CD4-positive, alpha-beta T cell (primary cell): ENCODE data around the gene FAM111B. TPM values are rescaled to one million over a fixed set of nuclear protein-coding genes. Genes with fewer than 3 reads are reported as not detected.
A peak's percentile ranks its signal among the peaks of the same experiment; 100 is the strongest.

Source experiments
- ATAC-seq: fragments of 200-7000 bp; cut with Tn5 transposase; one replicate; pipeline ENCODE4 v1.10.0; 2022; ENCODE audit warnings: mild to moderate bottlenecking; ENCODE audit not compliant: poor library complexity
- CTCF ChIA-PET: fragments of 350-600 bp; sonication (Branson Sonifier 250); formaldehyde crosslinking; loops from one replicate; lab custom pipeline; 2021; ENCODE audit warnings: antibody characterized with exemption, inconsistent platforms; lab: Charles Lee
- POLR2A ChIA-PET: fragments of 350-600 bp; sonication (Branson Sonifier 250); formaldehyde crosslinking; loops from one replicate; lab custom pipeline; 2021; ENCODE audit warnings: antibody characterized with exemption, inconsistent platforms; lab: Charles Lee
- DNase-seq, 14 experiments: peaks; one replicate each; pipeline ENCODE4 v3.0.0-alpha.2; 2013 to 2020; ENCODE audit warnings: mixed read lengths in 2 of 14
- H3K27ac ChIP-seq, 2 donors: one replicate each; pipeline versions ENCODE4 v1.5.1 to v1.7.0; 2013; ENCODE audit warnings: low read length in 2 of 2, low read depth in 1 of 2, mild to moderate bottlenecking in 1 of 2
- H3K27me3 ChIP-seq, 2 experiments: 1 replicate in 1 of 2; 2 replicates in 1 of 2; pipeline versions ENCODE4 v1.6.1 to v1.7.0; 2013; ENCODE audit warnings: low read length in 2 of 2, control low read depth in 1 of 2, mild to moderate bottlenecking in 1 of 2, moderate library complexity in 1 of 2; ENCODE audit not compliant: insufficient read depth in 2 of 2, control insufficient read depth in 1 of 2
- H3K36me3 ChIP-seq: one replicate; pipeline ENCODE4 v1.6.1; 2013; ENCODE audit warnings: low read length, control low read depth; ENCODE audit not compliant: insufficient read depth
- H3K4me1 ChIP-seq: one replicate; pipeline ENCODE4 v1.6.1; 2013; ENCODE audit warnings: low read length, control low read depth; ENCODE audit not compliant: insufficient read depth
- H3K4me3 ChIP-seq: one replicate; pipeline ENCODE4 v1.5.1; 2013; ENCODE audit warnings: mild to moderate bottlenecking, low read length, moderate library complexity
- H3K9me3 ChIP-seq, 2 experiments: 1 replicate in 1 of 2; 2 replicates in 1 of 2; pipeline versions ENCODE4 v1.6.1 to v1.7.0; 2013; ENCODE audit warnings: low read length in 2 of 2, mild to moderate bottlenecking in 2 of 2, control low read depth in 1 of 2, moderate library complexity in 1 of 2; ENCODE audit not compliant: control insufficient read depth in 1 of 2, insufficient read depth in 1 of 2
- H3K27ac Mint-ChIP-seq: one replicate; pipeline ENCODE4 v1.8.0; 2020; ENCODE audit warnings: mixed read lengths
- H3K27me3 Mint-ChIP-seq: one replicate; pipeline ENCODE4 v1.8.0; 2021; ENCODE audit warnings: mixed read lengths
- H3K36me3 Mint-ChIP-seq: one replicate; pipeline ENCODE4 v1.8.0; 2021; ENCODE audit warnings: low read depth, mixed read lengths
- H3K4me1 Mint-ChIP-seq: one replicate; pipeline ENCODE4 v1.8.0; 2021; ENCODE audit warnings: low read depth, mixed read lengths
- H3K4me3 Mint-ChIP-seq: one replicate; pipeline ENCODE4 v1.8.0; 2020; ENCODE audit warnings: mild to moderate bottlenecking, mixed read lengths
- H3K9me3 Mint-ChIP-seq: one replicate; pipeline ENCODE4 v1.8.0; 2020; ENCODE audit warnings: mixed read lengths
- intact Hi-C, 2 experiments: fragments of 100-400 bp; cut with DNase I in 1 of 2; cut with micrococcal nuclease in 1 of 2; formaldehyde crosslinking; loops; one replicate each; pipeline versions ENCODE4 v1.15.1 to v1.9.0; 2023 to 2025; cut with DNase I, micrococcal nuclease
- total RNA-seq, 174 experiments: library from RNA in 2 of 174; stranded (reverse) in 2 of 174; gene quantifications; one replicate each; pipeline ENCODE4 v1.2.3 and lab custom pipeline; 2021 to 2026
- TF ChIP-seq, protein P1 (sequence below): fragments of 200-600 bp; IDR thresholded peaks from one replicate; pipeline ENCODE4 v1.8.0; 2022; ENCODE audit warnings: antibody characterized with exemption, mild to moderate bottlenecking

Gene FAM111B
- total RNA-seq, 2 experiments from 2014 or later: 0.82 to 1.2 TPM

DNA sequence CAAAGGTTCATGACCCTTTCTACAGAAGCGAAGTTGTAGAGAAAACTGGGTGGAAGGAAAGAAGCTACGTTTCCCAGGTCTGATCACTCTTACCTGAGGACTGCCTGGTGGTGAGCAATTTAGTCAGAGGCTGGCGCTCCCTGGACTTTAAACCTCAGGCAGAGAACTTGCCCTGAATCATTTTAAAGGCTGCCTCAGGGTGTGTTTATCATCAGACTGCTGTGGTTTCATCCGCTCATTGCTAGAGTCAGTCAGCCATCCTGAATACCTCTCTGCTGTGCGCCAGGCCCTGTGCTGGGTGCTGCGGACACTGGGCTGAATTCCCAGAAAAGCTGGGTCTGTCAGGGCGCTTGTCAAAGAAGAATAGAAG is 67.6 kb downstream of the FAM111B start:
- H3K36me3 ChIP-seq: no peaks in the 10 kb centered on the region
- Mint-ChIP-seq H3K4me1 (peaks cover 13% of the 10 kb centered on the region), H3K9me3 (no peaks in the 10 kb centered on the region), H3K36me3 (peaks cover 5% of the 10 kb centered on the region), H3K27me3 (peaks cover 5% of the 10 kb centered on the region), H3K4me3 (peak overlapping the region; percentile 56), H3K27ac (no peak overlapping the region)
- no peak for ATAC-seq
- ChIA-PET POLR2A (no interaction called here), CTCF (interaction anchor here (2.2 kb wide), 1 partner anchor 11 kb away, joined by 11 read pairs; no protein-coding TSS in a partner anchor)
- DNase-seq: peak in 1 of 14 experiments; percentile 10
- peaks cover 18% of the 10 kb centered on the region for H3K4me1 ChIP-seq
- H3K4me3 ChIP-seq: no peak overlapping the region
- TF ChIP-seq, protein P1, sequence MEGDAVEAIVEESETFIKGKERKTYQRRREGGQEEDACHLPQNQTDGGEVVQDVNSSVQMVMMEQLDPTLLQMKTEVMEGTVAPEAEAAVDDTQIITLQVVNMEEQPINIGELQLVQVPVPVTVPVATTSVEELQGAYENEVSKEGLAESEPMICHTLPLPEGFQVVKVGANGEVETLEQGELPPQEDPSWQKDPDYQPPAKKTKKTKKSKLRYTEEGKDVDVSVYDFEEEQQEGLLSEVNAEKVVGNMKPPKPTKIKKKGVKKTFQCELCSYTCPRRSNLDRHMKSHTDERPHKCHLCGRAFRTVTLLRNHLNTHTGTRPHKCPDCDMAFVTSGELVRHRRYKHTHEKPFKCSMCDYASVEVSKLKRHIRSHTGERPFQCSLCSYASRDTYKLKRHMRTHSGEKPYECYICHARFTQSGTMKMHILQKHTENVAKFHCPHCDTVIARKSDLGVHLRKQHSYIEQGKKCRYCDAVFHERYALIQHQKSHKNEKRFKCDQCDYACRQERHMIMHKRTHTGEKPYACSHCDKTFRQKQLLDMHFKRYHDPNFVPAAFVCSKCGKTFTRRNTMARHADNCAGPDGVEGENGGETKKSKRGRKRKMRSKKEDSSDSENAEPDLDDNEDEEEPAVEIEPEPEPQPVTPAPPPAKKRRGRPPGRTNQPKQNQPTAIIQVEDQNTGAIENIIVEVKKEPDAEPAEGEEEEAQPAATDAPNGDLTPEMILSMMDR: no peak
- H3K9me3 ChIP-seq: peaks cover 0 to 3% of the 10 kb centered on the region in 2 experiments
- no peaks in the 10 kb centered on the region for H3K27me3 ChIP-seq
- intact Hi-C loops: loop anchor here in 1 of 2 experiments (10.0 kb wide), 2 partner anchors 380 to 500 kb away; no protein-coding TSS in a partner anchor
- no peak overlapping the region for H3K27ac ChIP-seq

DNA sequence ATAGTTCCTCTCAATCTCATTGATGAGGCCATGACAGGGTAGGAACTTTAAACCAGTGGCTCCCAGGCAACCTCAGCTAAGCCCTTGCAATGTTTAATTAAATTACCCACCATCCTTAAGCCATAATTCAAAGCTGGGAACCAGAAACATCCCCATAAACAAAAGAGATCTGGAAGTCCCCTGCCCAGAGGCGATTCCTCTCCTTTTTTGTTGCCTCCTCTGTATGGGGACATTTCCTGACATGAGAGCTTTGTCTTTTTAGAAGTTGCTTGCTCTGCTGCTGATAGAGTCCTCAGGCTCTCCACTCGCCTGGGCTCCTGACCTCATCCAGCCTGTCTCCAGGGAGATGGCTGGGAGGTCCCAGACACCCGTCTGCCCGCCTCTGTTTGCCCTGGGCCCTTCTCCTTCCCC is 68.1 kb downstream of the FAM111B start:
- peaks cover 13% of the 10 kb centered on the region for H3K4me1 Mint-ChIP-seq
- no peaks in the 10 kb centered on the region for H3K9me3 Mint-ChIP-seq
- DNase-seq: no peak
- H3K27ac ChIP-seq: no peak overlapping the region
- H3K4me3 Mint-ChIP-seq: peak overlapping the region; percentile 40
- no peak overlapping the region for H3K27ac Mint-ChIP-seq
- TF ChIP-seq, protein P1: no peak
- H3K4me3 ChIP-seq: no peak overlapping the region
- H3K9me3 ChIP-seq: peaks cover 0 to 4% of the 10 kb centered on the region in 2 experiments
- peaks cover 5% of the 10 kb centered on the region for H3K36me3 Mint-ChIP-seq
- CTCF ChIA-PET: interaction anchor here (2.2 kb wide), 1 partner anchor 11 kb away, joined by 11 read pairs; no protein-coding TSS in a partner anchor
- H3K27me3 Mint-ChIP-seq: peaks cover 5% of the 10 kb centered on the region
- H3K36me3 ChIP-seq: no peaks in the 10 kb centered on the region
- intact Hi-C loops: loop anchor here in 1 of 2 experiments (10.0 kb wide), 2 partner anchors 380 to 500 kb away; no protein-coding TSS in a partner anchor
- H3K27me3 ChIP-seq: no peaks in the 10 kb centered on the region
- H3K4me1 ChIP-seq: peaks cover 18% of the 10 kb centered on the region
- POLR2A ChIA-PET: no interaction called here
- ATAC-seq: no peak

DNA sequence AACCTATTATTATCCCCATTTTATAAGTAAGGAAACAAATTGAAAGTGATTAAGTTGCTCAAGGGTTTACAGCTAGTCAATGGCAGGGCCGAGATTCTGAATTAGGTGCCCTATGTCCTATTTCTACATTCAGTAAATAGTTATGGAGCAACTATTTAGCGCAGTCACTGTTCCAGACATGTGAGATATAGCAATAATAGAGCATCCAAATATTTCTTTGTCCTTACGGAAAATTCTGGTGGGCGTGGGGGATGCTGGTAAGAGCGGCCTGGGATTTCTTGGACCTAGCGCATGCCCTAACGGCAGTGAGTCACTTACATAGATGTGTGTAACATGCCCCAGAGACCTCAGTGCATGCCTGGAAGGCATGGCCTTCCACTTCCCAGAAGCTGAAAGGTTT is 69.3 kb downstream of the FAM111B start:
- DNase-seq (no peak), ATAC-seq (no peak)
- POLR2A ChIA-PET: no interaction called here
- Mint-ChIP-seq H3K27ac (no peak overlapping the region), H3K36me3 (peaks cover 5% of the 10 kb centered on the region), H3K9me3 (no peaks in the 10 kb centered on the region), H3K4me1 (peaks cover 13% of the 10 kb centered on the region), H3K27me3 (peaks cover 5% of the 10 kb centered on the region), H3K4me3 (no peak overlapping the region)
- TF ChIP-seq, protein P1: no peak
- Histone ChIP-seq H3K36me3 (no peaks in the 10 kb centered on the region), H3K4me3 (no peak overlapping the region), H3K9me3 (peaks cover 0 to 4% of the 10 kb centered on the region in 2 experiments), H3K27me3 (no peaks in the 10 kb centered on the region), H3K4me1 (peaks cover 17% of the 10 kb centered on the region), H3K27ac (no peak overlapping the region)
- CTCF ChIA-PET: interaction anchor here (2.2 kb wide), 1 partner anchor 10 kb away, joined by 6 read pairs; no protein-coding TSS in a partner anchor
- intact Hi-C loops: loop anchor here in 1 of 2 experiments (10.0 kb wide), 2 partner anchors 378 to 498 kb away; no protein-coding TSS in a partner anchor

Other genes starting within 250 kb of the FAM111B start
- not detected for gene GLYATL1, start 167.7 kb upstream of the FAM111B start, total RNA-seq
- not detected for gene GLYATL1B, start 20.9 kb upstream of the FAM111B start, total RNA-seq
- 10 to 100 TPM; 32.8 to 34.4 TPM for gene FAM111A, start 35.6 kb downstream of the FAM111B start, total RNA-seq
- gene DTX4, start 64.9 kb downstream of the FAM111B start, total RNA-seq: 1 to 10 TPM in 1 of 2 experiments, under 1 TPM in 1; 0.93 to 1.0 TPM
- gene MPEG1, start 105.7 kb downstream of the FAM111B start, total RNA-seq: 1 to 10 TPM; 2.8 to 2.9 TPM